HG03280 (cell line): Measurements from ENCODE around the gene LGR5.

Experiments
- ATAC-seq: cut with Tn5 transposase; IDR thresholded peaks from one replicate; pipeline ENCODE4 v1.9.1; 2021; ENCODE audit warnings: mild to moderate bottlenecking, moderate library complexity; ENCODE audit not compliant: unreplicated experiment

The LGR5 gene

GRCh38 chr12:71438670-71439361 is 782 bp upstream of the LGR5 start:
- ATAC-seq, result no peak

GRCh38 chr12:71439362-71439612 is 311 bp upstream of the LGR5 start:
- ATAC-seq, result no peak

GRCh38 chr12:71440345-71440762 is 756 bp downstream of the LGR5 start:
- ATAC-seq, result no peak

GRCh38 chr12:71440763-71441748 is 1.5 kb downstream of the LGR5 start:
- no peak for ATAC-seq

GRCh38 chr12:71441836-71442566 is 2.4 kb downstream of the LGR5 start:
- no peak for ATAC-seq

GRCh38 chr12:71442567-71442931 is 3.0 kb downstream of the LGR5 start:
- ATAC-seq, result no peak

- ATAC-seq, result no peak
These were observed 5.5 kb downstream of the LGR5 start for GRCh38 chr12:71445071-71445470.

GRCh38 chr12:71447691-71448132 is 8.1 kb downstream of the LGR5 start:
- no peak for ATAC-seq

- ATAC-seq, result no peak
These were observed 8.6 kb downstream of the LGR5 start for GRCh38 chr12:71448150-71448581.

GRCh38 chr12:71449373-71450070 is 9.9 kb downstream of the LGR5 start:
- ATAC-seq, result no peak

GRCh38 chr12:71452006-71452405 is 12.4 kb downstream of the LGR5 start:
- no peak for ATAC-seq

- no peak for ATAC-seq
These were observed 15.6 kb downstream of the LGR5 start for GRCh38 chr12:71455028-71455737.

- no peak for ATAC-seq
These were observed 16.7 kb downstream of the LGR5 start for GRCh38 chr12:71456316-71456715.

- no peak for ATAC-seq
These were observed 17.4 kb downstream of the LGR5 start for GRCh38 chr12:71456990-71457389.

GRCh38 chr12:71460318-71460717 is 20.7 kb downstream of the LGR5 start:
- no peak for ATAC-seq

GRCh38 chr12:71460850-71461609 is 21.4 kb downstream of the LGR5 start:
- no peak for ATAC-seq

GRCh38 chr12:71461787-71462328 is 22.3 kb downstream of the LGR5 start:
- ATAC-seq, result no peak

- ATAC-seq, result no peak
These were observed 26.2 kb downstream of the LGR5 start for GRCh38 chr12:71465796-71466195.

- no peak for ATAC-seq
These were observed 29.7 kb downstream of the LGR5 start for GRCh38 chr12:71469258-71469750.
